ENCODE measurements around the gene SRM.

DNA sequence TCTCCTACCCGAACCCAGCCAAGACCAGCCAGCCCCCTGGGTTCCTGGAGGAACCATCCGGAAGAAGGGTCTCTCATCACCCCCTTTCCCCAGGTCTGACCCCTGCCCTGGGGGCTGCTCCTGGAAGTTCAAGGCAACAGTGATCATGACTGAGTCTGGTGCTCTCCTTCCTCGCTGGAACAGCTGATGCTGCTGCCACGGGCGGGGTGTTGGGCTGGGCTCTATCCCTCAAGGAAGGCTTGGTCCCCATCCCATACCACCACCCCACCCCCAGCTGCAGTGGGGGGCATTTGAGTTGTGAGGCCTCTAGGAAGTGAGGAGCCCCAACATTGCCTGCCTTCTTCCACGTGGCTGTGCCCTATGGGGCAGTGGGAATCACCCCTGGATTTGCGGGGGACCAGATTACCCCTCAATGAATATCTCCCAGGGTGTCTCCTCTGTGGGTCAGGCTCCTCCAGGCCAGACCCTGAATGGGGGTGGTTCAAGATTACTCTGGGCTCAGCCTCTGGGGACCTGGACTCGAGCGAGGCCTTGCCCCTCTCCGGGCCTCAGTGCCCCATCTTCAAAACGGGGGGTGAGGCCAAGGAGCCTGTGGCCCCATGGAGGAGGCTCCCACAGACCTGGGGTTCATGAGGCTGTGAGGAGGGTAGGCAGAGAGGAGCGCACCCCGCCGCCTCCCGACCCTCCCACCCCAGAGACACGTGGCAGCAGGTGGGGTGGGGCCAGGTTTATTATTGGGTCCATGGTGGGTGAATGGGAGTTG is 15.6 kb downstream of the SRM start:
- TF ChIP-seq CTCF (conservative IDR thresholded peaks at IDR 0.05 in 1 of 2, IDR thresholded peaks at IDR 0.05 in 1 of 2; ENCODE audit: low read depth in 1 of 2, low read length in 2 of 2) = no peak
- no peak for TF ChIP-seq EZH2 (IDR thresholded peaks at IDR 0.05; ENCODE audit: low read length, missing control alignments)

Measured in fibroblast of lung (primary cell).